Endothelial cell of umbilical vein (primary cell): ENCODE data around the gene URM1. TPM values are rescaled to one million over a fixed set of nuclear protein-coding genes. Genes with fewer than 3 reads are reported as not detected.
"Not testable (repeated sequence)": the region's sequence is repeated elsewhere in the genome, so short reads cannot be mapped to it uniquely, and the experiment has no call there.

Experiments
- BruUV-seq: library from RNA; stranded (reverse); fragments of 400-500 nt; replicated peaks from 2 replicates; lab custom pipeline; 2021; lab: Mats Ljungman, UMichigan
- CTCF ChIA-PET: fragments of 300-600, 350-600 bp; sonication (Branson Sonifier 250); formaldehyde crosslinking; loops from one replicate; lab custom pipeline; 2021; ENCODE audit warnings: antibody characterized with exemption, inconsistent platforms; lab: Charles Lee
- POLR2A ChIA-PET: fragments of 300-600, 350-600 bp; sonication (Branson Sonifier 250); formaldehyde crosslinking; loops from one replicate; lab custom pipeline; 2021; ENCODE audit warnings: antibody characterized with exemption, inconsistent platforms; lab: Charles Lee
- DNase-seq: peaks from one replicate; pipeline ENCODE4 v3.0.0-alpha.2; 2011; ENCODE audit warnings: low read depth, low spot score
- FAIRE-seq: peaks from 2 replicates; lab custom pipeline; 2011; peaks lifted over from hg19 to GRCh38; lab: Jason Lieb, UNC
- H2AFZ ChIP-seq: 2 replicates; pipeline ENCODE4 v1.6.0; 2012; ENCODE audit warnings: low read depth, low read length, control low read depth, inconsistent platforms
- H3K27ac ChIP-seq: 2 replicates; pipeline ENCODE4 v1.5.1; 2011; ENCODE audit warnings: low read depth, mild to moderate bottlenecking, control low read depth, low read length, moderate library complexity; ENCODE audit not compliant: insufficient read depth
- H3K27me3 ChIP-seq, 2 experiments: 2 replicates each; pipeline versions ENCODE4 v1.6.0 to v1.6.1; 2011; ENCODE audit warnings: low read length in 2 of 2, mixed read lengths in 1 of 2; ENCODE audit not compliant: control insufficient read depth in 2 of 2, insufficient read depth in 2 of 2
- H3K36me3 ChIP-seq, 2 experiments: 2 replicates in 1 of 2; 3 replicates in 1 of 2; pipeline ENCODE4 v1.5.1; 2011; ENCODE audit warnings: low read length in 2 of 2, mild to moderate bottlenecking in 1 of 2, moderate library complexity in 1 of 2; ENCODE audit not compliant: control insufficient read depth in 2 of 2, insufficient read depth in 2 of 2; ENCODE audit errors: extremely low read depth in 1 of 2
- H3K4me1 ChIP-seq: 3 replicates; pipeline ENCODE4 v1.5.1; 2011; ENCODE audit warnings: mild to moderate bottlenecking, low read length; ENCODE audit not compliant: control insufficient read depth, insufficient read depth; ENCODE audit errors: extremely low read depth
- H3K4me2 ChIP-seq: 2 replicates; pipeline ENCODE4 v1.6.1; 2011; ENCODE audit warnings: low read length, control low read depth, mixed read lengths; ENCODE audit not compliant: insufficient read depth
- H3K4me3 ChIP-seq, 3 experiments: fragments of 200-600 bp in 1 of 3; sonication (generic), shearing (Covaris generic) in 1 of 3; replicated peaks in 1 of 3; 2 replicates each; pipeline ENCODE4 v1.5.1; 2011 to 2016; ENCODE audit warnings: control low read depth in 3 of 3, low read length in 3 of 3, mild to moderate bottlenecking in 2 of 3, inconsistent platforms in 1 of 3, low read depth in 1 of 3, moderate library complexity in 1 of 3; ENCODE audit not compliant: insufficient read depth in 1 of 3
- H3K79me2 ChIP-seq: 2 replicates; pipeline ENCODE4 v1.6.0; 2012; ENCODE audit warnings: low read length, inconsistent platforms; ENCODE audit not compliant: control insufficient read depth, insufficient read depth
- H3K9ac ChIP-seq: replicated peaks from 2 replicates; pipeline ENCODE3; 2011; ENCODE audit warnings: low read length, control low read depth; ENCODE audit not compliant: insufficient read depth; ENCODE audit errors: extremely low read depth
- H3K9me1 ChIP-seq: replicated peaks from 3 replicates; pipeline ENCODE4 v1.6.0; 2011; ENCODE audit warnings: mild to moderate bottlenecking, low read length; ENCODE audit not compliant: control insufficient read depth, insufficient read depth; ENCODE audit errors: extremely low read depth
- H3K9me3 ChIP-seq: replicated peaks from 2 replicates; pipeline ENCODE4 v1.5.1; 2012; ENCODE audit warnings: low read length, inconsistent platforms; ENCODE audit not compliant: control insufficient read depth, insufficient read depth
- H4K20me1 ChIP-seq: replicated peaks from 2 replicates; pipeline ENCODE3; 2011; ENCODE audit warnings: mild to moderate bottlenecking, low read length; ENCODE audit not compliant: control insufficient read depth, insufficient read depth; ENCODE audit errors: extremely low read depth
- EZH2 ChIP-seq: IDR thresholded peaks from 2 replicates; pipeline ENCODE4 v1.6.1; 2012; ENCODE audit warnings: borderline replicate concordance, low read depth, mild to moderate bottlenecking, moderate library complexity, low read length, inconsistent platforms; ENCODE audit not compliant: severe bottlenecking
- FOS ChIP-seq: IDR thresholded peaks from 2 replicates; pipeline ENCODE4 v1.6.1; 2011; ENCODE audit warnings: mild to moderate bottlenecking, low read length, moderate library complexity, borderline replicate concordance; ENCODE audit not compliant: insufficient read depth
- GATA2 ChIP-seq: IDR thresholded peaks from 2 replicates; pipeline ENCODE4 v1.7.0; 2011; ENCODE audit warnings: low read depth, mild to moderate bottlenecking, moderate library complexity, mixed read lengths, low read length; ENCODE audit not compliant: insufficient read length, insufficient read depth
- JUN ChIP-seq: IDR thresholded peaks from 2 replicates; pipeline ENCODE4 v1.6.1; 2011; ENCODE audit warnings: borderline replicate concordance, low read depth; ENCODE audit not compliant: insufficient read length, insufficient read depth
- MAX ChIP-seq: IDR thresholded peaks from 2 replicates; pipeline ENCODE4 v1.6.1; 2011; ENCODE audit not compliant: insufficient read depth, insufficient read length
- MYC ChIP-seq: IDR thresholded peaks from one replicate; pipeline ENCODE4 v1.6.1; 2011; ENCODE audit warnings: mild to moderate bottlenecking, low read depth, low read length
- POLR2A ChIP-seq: IDR thresholded peaks from 2 replicates; pipeline ENCODE4 v1.6.1; 2012; ENCODE audit warnings: low read depth, mild to moderate bottlenecking, control low read depth, low read length
- POLR2AphosphoS5 ChIP-seq: IDR thresholded peaks from 2 replicates; pipeline ENCODE4 v1.6.1; 2012; ENCODE audit warnings: low read depth, mild to moderate bottlenecking, control low read depth, low read length, moderate library complexity; ENCODE audit not compliant: insufficient read depth
- dilution Hi-C: fragments of 300-500 bp; cut with MboI; formaldehyde crosslinking; loops from one replicate; pipeline ENCODE4 v1.15.0; 2019; ENCODE audit warnings: low sequenced_read_pairs; ENCODE audit not compliant: extremely low pct_ligation_motif_present
- intact Hi-C: fragments of 100-400 bp; cut with micrococcal nuclease; formaldehyde crosslinking; loops from one replicate; pipeline ENCODE4 v1.10.0; 2022
- polyA plus RNA-seq, 4 experiments: library from polyadenylated mRNA; depleted of rRNA in 3 of 4; stranded (reverse) in 3 of 4; unstranded in 1 of 4; fragments of >200 nt; gene quantifications; 2 replicates each; pipeline versions ENCODE4 v1.2.1 to v1.2.3, GENCODE V29; 2011 to 2012; ENCODE audit warnings: missing spikeins in 1 of 4
- total RNA-seq: library from RNA; stranded (reverse); gene quantifications from 2 replicates; pipeline ENCODE4 v1.2.3, GENCODE V29; 2021
- TF ChIP-seq, protein P1 (sequence below), 2 donors: IDR thresholded peaks; 1 replicate in 1 of 2; 2 replicates in 1 of 2; pipeline ENCODE4 v1.5.1; 2011; ENCODE audit warnings: low read length in 2 of 2, mild to moderate bottlenecking in 2 of 2, moderate library complexity in 2 of 2, control low read depth in 1 of 2, inconsistent platforms in 1 of 2, low read depth in 1 of 2; ENCODE audit not compliant: insufficient read depth in 1 of 2; ENCODE audit errors: extremely low read depth in 1 of 2

Gene URM1
- total and polyA plus RNA-seq, 2 donors (not counting 3 experiments of a cell fraction or from before 2014, with no cell fraction given) = 86.5 to 100 TPM

- Histone ChIP-seq H3K9ac (no peak overlapping the region), H3K36me3 (peaks cover 2 to 4% of the 10 kb centered on the region in 2 experiments), H4K20me1 (no peaks in the 10 kb centered on the region), H3K9me1 (no peaks in the 10 kb centered on the region), H3K4me2 (no peak overlapping the region), H3K79me2 (peaks cover 6% of the 10 kb centered on the region), H3K4me1 (peaks cover 7% of the 10 kb centered on the region), H2AFZ (no peak overlapping the region), H3K9me3 (no peaks in the 10 kb centered on the region), H3K4me3 (no peak overlapping the region), H3K27me3 (no peaks in the 10 kb centered on the region), H3K27ac (no peak overlapping the region)
- FAIRE-seq (no peak), DNase-seq (no peak)
- TF ChIP-seq EZH2 = no peak
- TF ChIP-seq FOS = no peak
- TF ChIP-seq MAX = no peak
- no peak for TF ChIP-seq POLR2A
- TF ChIP-seq POLR2AphosphoS5 = no peak
- TF ChIP-seq MYC = no peak
- TF ChIP-seq, protein P1, sequence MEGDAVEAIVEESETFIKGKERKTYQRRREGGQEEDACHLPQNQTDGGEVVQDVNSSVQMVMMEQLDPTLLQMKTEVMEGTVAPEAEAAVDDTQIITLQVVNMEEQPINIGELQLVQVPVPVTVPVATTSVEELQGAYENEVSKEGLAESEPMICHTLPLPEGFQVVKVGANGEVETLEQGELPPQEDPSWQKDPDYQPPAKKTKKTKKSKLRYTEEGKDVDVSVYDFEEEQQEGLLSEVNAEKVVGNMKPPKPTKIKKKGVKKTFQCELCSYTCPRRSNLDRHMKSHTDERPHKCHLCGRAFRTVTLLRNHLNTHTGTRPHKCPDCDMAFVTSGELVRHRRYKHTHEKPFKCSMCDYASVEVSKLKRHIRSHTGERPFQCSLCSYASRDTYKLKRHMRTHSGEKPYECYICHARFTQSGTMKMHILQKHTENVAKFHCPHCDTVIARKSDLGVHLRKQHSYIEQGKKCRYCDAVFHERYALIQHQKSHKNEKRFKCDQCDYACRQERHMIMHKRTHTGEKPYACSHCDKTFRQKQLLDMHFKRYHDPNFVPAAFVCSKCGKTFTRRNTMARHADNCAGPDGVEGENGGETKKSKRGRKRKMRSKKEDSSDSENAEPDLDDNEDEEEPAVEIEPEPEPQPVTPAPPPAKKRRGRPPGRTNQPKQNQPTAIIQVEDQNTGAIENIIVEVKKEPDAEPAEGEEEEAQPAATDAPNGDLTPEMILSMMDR (IDR thresholded peaks at IDR 0.05; ENCODE audit: extremely low read depth in 1 of 2, insufficient read depth in 1 of 2, low read depth in 1 of 2, low read length in 2 of 2) = no peak
- no peak for TF ChIP-seq JUN
- TF ChIP-seq GATA2 = no peak
- dilution Hi-C loops = no loop called here
- ChIA-PET POLR2A (no interaction called here), CTCF (interaction anchor here (0.9 to 1.8 kb wide), 2 partner anchors 13 to 33 kb away, joined by 3 to 6 read pairs; no protein-coding TSS in a partner anchor)
- intact Hi-C loops = no loop called here
- BruUV-seq = no TSS peak
Observed at GRCh38 chr9:128337936-128338335, 33.2 kb upstream of the URM1 start.

GRCh38 chr9:128338852-128339614 is 32.1 kb upstream of the URM1 start:
- POLR2A ChIA-PET, H3K9me3 ChIP-seq, H3K36me3 ChIP-seq, H3K4me2 ChIP-seq, DNase-seq, dilution Hi-C loops, H3K4me3 ChIP-seq, H4K20me1 ChIP-seq, H3K9ac ChIP-seq, BruUV-seq, FAIRE-seq, H3K27me3 ChIP-seq, H2AFZ ChIP-seq, H3K4me1 ChIP-seq, H3K9me1 ChIP-seq, H3K27ac ChIP-seq, intact Hi-C loops, H3K79me2 ChIP-seq: not testable (repeated sequence)
- CTCF ChIA-PET = interaction anchor here (0.8 kb wide), 1 partner anchor 44 kb away, joined by 4 read pairs; no protein-coding TSS in a partner anchor
